ENCODE measurements around the gene C3. TPM values are rescaled to one million over a fixed set of nuclear protein-coding genes. Genes with fewer than 3 reads are reported as not detected.
A peak's percentile ranks its signal among the peaks of the same experiment; 100 is the strongest.
"Not testable (repeated sequence)": the region's sequence is repeated elsewhere in the genome, so short reads cannot be mapped to it uniquely, and the experiment has no call there.

Gene C3
- total RNA-seq, 4 donors from 2014 or later = 28.8 to 155 (median 79.6) TPM

GRCh38 chr19:6677883-6678689 lies 42.4 kb downstream of the C3 start:
- intact Hi-C loops (cut with DNase I; ENCODE audit: low total_unique reads) = no loop called here
- TF ChIP-seq CTCF (IDR thresholded peaks at IDR 0.05) = no peak
- no peak for TF ChIP-seq POLR2A (IDR thresholded peaks at IDR 0.05)
- WGBS, 2 donors = 52 to 63% methylated on average over 31 of the region's 31 CpGs
- H3K4me3 ChIP-seq (ENCODE audit: low read depth, poor library complexity, severe bottlenecking) = no peak overlapping the region
- no peak for DNase-seq (ENCODE audit: low spot score in 2 of 2)

- intact Hi-C loops (cut with DNase I; ENCODE audit: low total_unique reads) = no loop called here
These were observed 43.0 kb downstream of the C3 start for GRCh38 chr19:6677495-6677882.

DNA sequence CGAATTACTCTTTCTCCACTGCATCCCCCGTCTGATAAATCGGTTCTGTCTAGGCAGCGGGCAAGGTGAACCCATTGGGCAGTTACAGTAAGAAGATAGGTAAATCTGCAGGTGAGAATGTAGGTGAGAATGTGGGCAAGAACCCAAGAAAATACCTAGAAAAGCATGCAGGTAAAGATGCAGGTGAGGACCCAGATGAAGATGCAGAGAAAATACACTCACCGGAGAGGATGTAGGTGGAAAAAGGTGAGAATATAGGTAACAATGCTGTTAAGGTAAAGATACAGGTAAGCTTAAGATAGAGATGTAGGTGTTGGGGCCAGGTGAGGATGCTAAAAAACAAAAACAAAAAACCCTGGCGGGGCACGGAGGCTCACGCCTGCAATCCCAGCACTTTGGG lies 44.2 kb downstream of the C3 start:
- intact Hi-C loops (cut with DNase I; ENCODE audit: low total_unique reads) = no loop called here
- 88 to 89% methylated on average over 8 of the region's 8 CpGs for WGBS, 2 donors
- no peak overlapping the region for H3K4me3 ChIP-seq (ENCODE audit: low read depth, poor library complexity, severe bottlenecking)
- DNase-seq (ENCODE audit: low spot score in 2 of 2) = no peak
- no peak for TF ChIP-seq POLR2A (IDR thresholded peaks at IDR 0.05)
- TF ChIP-seq CTCF (IDR thresholded peaks at IDR 0.05) = no peak

More at GRCh38 chr19:6677495-6677882, 43.0 kb downstream of the C3 start:
- TF ChIP-seq POLR2A (IDR thresholded peaks at IDR 0.05) (no peak), CTCF (IDR thresholded peaks at IDR 0.05) (no peak)
- no peak overlapping the region for H3K4me3 ChIP-seq (ENCODE audit: low read depth, poor library complexity, severe bottlenecking)
- no peak for DNase-seq (ENCODE audit: low spot score in 2 of 2)
- 67 to 79% methylated on average over 10 of the region's 10 CpGs for WGBS, 2 donors

GRCh38 chr19:6674868-6675305 lies 45.6 kb downstream of the C3 start:
- H3K4me3 ChIP-seq (ENCODE audit: low read depth, poor library complexity, severe bottlenecking) = no peak overlapping the region
- WGBS, 2 donors = 10 to 11% methylated on average over 7 to 8 of the region's 8 CpGs
- intact Hi-C loops (cut with DNase I; ENCODE audit: low total_unique reads) = no loop called here
- TF ChIP-seq CTCF (IDR thresholded peaks at IDR 0.05) = no peak
- no peak for TF ChIP-seq POLR2A (IDR thresholded peaks at IDR 0.05)
- DNase-seq (ENCODE audit: low spot score in 2 of 2) = peak; percentile 47 to 91

GRCh38 chr19:6674408-6674807 lies 46.0 kb downstream of the C3 start:
- WGBS, 2 donors = 80 to 83% methylated on average over 6 of the region's 6 CpGs
- intact Hi-C loops (cut with DNase I; ENCODE audit: low total_unique reads); H3K4me3 ChIP-seq (ENCODE audit: low read depth, poor library complexity, severe bottlenecking); DNase-seq (ENCODE audit: low spot score in 2 of 2): not testable (repeated sequence)

GRCh38 chr19:6672693-6673290 lies 47.7 kb downstream of the C3 start:
- no peak overlapping the region for H3K4me3 ChIP-seq (ENCODE audit: low read depth, poor library complexity, severe bottlenecking)
- intact Hi-C loops (cut with DNase I; ENCODE audit: low total_unique reads) = no loop called here
- WGBS, 2 donors = 82 to 85% methylated on average over 6 of the region's 6 CpGs
- no peak for DNase-seq (ENCODE audit: low spot score in 2 of 2)
- TF ChIP-seq CTCF (IDR thresholded peaks at IDR 0.05) = no peak
- TF ChIP-seq POLR2A (IDR thresholded peaks at IDR 0.05) = no peak
